Ascending aorta (tissue), 2 donors: ENCODE results near the gene ATP6V1E1. TPM values are rescaled to one million over a fixed set of nuclear protein-coding genes. Genes with fewer than 3 reads are reported as not detected.
"Not testable (repeated sequence)": the region's sequence is repeated elsewhere in the genome, so short reads cannot be mapped to it uniquely, and the experiment has no call there.

Experiments used
- DNase-seq, 2 donors: peaks; one replicate each; pipeline ENCODE4 v3.0.0-alpha.2; 2019; ENCODE audit warnings: low spot score in 2 of 2
- H3K27ac ChIP-seq, 2 donors: fragments of 200-600 bp; sonication (generic); one replicate each; pipeline ENCODE4 v1.5.1; 2016 to 2017; ENCODE audit warnings: mild to moderate bottlenecking in 1 of 2
- H3K27me3 ChIP-seq: fragments of 200-600 bp; sonication (generic); one replicate; pipeline ENCODE4 v1.5.1; 2017
- H3K36me3 ChIP-seq, 2 donors: fragments of 200-600 bp; sonication (generic); one replicate each; pipeline ENCODE4 v1.5.1; 2016
- H3K4me1 ChIP-seq, 2 donors: fragments of 200-600 bp; sonication (generic); one replicate each; pipeline ENCODE4 v1.5.1; 2016 to 2017; ENCODE audit warnings: mild to moderate bottlenecking in 1 of 2
- H3K4me3 ChIP-seq, 2 donors: fragments of 200-600 bp; sonication (generic); one replicate each; pipeline ENCODE4 v1.5.1; 2016 to 2017; ENCODE audit warnings: mild to moderate bottlenecking in 1 of 2
- H3K9me3 ChIP-seq, 2 donors: fragments of 200-600 bp; sonication (generic); one replicate each; pipeline ENCODE4 v1.5.1; 2016
- intact Hi-C: fragments of 100-400 bp; cut with DNase I; formaldehyde crosslinking; loops from one replicate; pipeline ENCODE4 v1.15.1; 2023
- total RNA-seq: library from RNA; depleted of rRNA; stranded (reverse); fragments of >200 nt; gene quantifications from one replicate; pipeline ENCODE4 v1.1.0, GENCODE V29; 2016
- TF ChIP-seq, protein P1 (sequence below), 3 experiments: fragments of 200-600 bp in 2 of 3; fragments of 450-650 bp in 1 of 3; sonication (generic) in 2 of 3; IDR thresholded peaks; one replicate each; pipeline ENCODE4 v1.5.1; 2016 to 2019; ENCODE audit warnings: antibody characterized with exemption in 3 of 3, mild to moderate bottlenecking in 1 of 3, moderate library complexity in 1 of 3

The ATP6V1E1 gene
- total RNA-seq, 1 donor from 2014 or later, result 94.6 TPM

DNA sequence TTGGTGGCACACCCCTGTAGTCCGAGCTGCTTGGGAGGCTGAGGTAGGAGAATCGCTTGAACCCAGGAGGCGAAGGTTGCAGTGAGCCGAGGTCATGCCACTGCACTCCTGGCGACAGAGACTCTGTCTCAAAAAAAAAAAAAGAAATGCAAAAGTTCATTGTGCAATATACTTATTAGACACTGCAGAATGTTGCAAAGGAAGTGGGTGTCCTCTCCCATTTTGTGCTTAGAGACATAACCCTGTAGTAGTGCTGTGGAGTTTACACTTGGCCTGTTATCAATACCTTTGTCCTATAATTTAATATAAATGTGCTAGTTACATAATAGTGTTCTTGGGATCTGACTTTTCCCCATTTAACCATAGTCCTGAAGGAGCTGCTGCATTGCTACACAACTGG lies 19.4 kb upstream of the ATP6V1E1 start:
- H3K4me3 ChIP-seq, result no peak overlapping the region
- no peak for DNase-seq
- no peaks in the 10 kb centered on the region for H3K27me3 ChIP-seq
- no peaks in the 10 kb centered on the region for H3K4me1 ChIP-seq
- H3K36me3 ChIP-seq, result peaks cover 0 to 4% of the 10 kb centered on the region in 2 donors
- H3K27ac ChIP-seq, result no peak overlapping the region
- intact Hi-C loops, result no loop called here
- H3K9me3 ChIP-seq, result no peaks in the 10 kb centered on the region
- TF ChIP-seq, protein P1, sequence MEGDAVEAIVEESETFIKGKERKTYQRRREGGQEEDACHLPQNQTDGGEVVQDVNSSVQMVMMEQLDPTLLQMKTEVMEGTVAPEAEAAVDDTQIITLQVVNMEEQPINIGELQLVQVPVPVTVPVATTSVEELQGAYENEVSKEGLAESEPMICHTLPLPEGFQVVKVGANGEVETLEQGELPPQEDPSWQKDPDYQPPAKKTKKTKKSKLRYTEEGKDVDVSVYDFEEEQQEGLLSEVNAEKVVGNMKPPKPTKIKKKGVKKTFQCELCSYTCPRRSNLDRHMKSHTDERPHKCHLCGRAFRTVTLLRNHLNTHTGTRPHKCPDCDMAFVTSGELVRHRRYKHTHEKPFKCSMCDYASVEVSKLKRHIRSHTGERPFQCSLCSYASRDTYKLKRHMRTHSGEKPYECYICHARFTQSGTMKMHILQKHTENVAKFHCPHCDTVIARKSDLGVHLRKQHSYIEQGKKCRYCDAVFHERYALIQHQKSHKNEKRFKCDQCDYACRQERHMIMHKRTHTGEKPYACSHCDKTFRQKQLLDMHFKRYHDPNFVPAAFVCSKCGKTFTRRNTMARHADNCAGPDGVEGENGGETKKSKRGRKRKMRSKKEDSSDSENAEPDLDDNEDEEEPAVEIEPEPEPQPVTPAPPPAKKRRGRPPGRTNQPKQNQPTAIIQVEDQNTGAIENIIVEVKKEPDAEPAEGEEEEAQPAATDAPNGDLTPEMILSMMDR (IDR thresholded peaks at IDR 0.05), result no peak

DNA sequence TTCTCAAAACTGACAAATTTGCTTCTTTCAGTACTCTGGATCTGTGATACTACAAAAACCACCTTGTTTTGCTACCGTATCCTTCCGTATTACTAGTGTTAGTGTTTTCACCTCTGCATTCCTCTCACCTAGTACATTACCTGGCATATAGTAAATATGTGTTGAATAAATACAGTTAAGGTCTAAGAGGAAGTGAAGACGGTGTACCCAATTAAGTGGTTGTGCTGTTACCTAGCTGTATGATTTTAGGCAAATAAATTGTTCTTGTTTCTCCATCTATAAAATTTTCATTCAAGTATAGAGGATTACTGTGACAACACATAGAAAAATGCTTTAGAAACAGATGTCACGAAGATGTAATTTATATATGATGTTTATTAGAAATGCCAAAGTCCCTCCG lies 18.9 kb upstream of the ATP6V1E1 start:
- intact Hi-C loops, result no loop called here
- TF ChIP-seq, protein P1 (IDR thresholded peaks at IDR 0.05), result no peak
- Histone ChIP-seq H3K4me1 (no peaks in the 10 kb centered on the region), H3K27me3 (no peaks in the 10 kb centered on the region), H3K27ac (no peak overlapping the region), H3K4me3 (no peak overlapping the region), H3K36me3 (peaks cover 0 to 4% of the 10 kb centered on the region in 2 donors), H3K9me3 (no peaks in the 10 kb centered on the region)
- DNase-seq, result no peak

DNA sequence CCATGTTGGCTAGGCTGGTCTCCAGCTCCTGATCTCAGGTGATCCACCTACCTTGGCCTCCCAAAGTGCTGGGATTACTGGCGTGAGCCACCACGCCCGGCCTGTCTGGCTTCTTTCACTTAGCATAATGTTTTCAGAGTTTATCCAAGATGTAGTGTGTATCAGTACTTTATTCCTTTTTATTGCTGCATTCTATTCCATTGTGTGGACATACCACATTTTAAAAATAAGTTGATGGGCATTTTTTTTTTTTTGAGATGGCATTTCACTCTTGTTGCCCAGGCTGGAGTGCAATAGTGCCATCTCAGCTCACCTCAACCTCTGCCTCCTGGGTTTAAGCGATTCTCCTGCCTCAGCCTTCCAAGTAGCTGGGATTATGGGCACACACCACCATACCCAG lies 13.8 kb upstream of the ATP6V1E1 start:
- peaks cover 5 to 10% of the 10 kb centered on the region in 2 donors for H3K4me1 ChIP-seq
- intact Hi-C loops, H3K4me3 ChIP-seq, H3K9me3 ChIP-seq, DNase-seq, H3K27me3 ChIP-seq, H3K36me3 ChIP-seq, H3K27ac ChIP-seq: not testable (repeated sequence)

DNA sequence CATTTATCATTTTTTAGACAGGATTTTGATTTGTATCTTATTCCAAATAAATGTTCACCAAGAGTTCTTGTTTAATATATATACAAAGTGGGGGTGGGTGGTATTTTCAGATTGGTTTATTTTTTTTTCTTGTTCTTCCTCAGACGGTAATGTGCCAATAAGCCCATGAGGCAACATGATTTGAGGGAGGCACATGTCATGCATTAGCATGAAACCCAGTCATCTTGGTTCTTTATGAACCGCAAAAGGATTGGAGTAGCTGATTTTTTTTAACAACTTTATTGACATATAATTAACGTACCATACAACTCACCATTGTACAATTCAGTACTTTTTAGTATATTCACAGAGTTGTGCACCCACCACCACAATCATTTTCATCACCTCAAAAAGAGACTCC lies 12.7 kb upstream of the ATP6V1E1 start:
- H3K4me1 ChIP-seq, result peaks cover 5 to 11% of the 10 kb centered on the region in 2 donors
- TF ChIP-seq, protein P1 (IDR thresholded peaks at IDR 0.05), result no peak
- no peak overlapping the region for H3K27ac ChIP-seq
- no peaks in the 10 kb centered on the region for H3K27me3 ChIP-seq
- H3K4me3 ChIP-seq, result no peak overlapping the region
- intact Hi-C loops, result no loop called here
- H3K9me3 ChIP-seq, result no peaks in the 10 kb centered on the region
- no peaks in the 10 kb centered on the region for H3K36me3 ChIP-seq
- no peak for DNase-seq

DNA sequence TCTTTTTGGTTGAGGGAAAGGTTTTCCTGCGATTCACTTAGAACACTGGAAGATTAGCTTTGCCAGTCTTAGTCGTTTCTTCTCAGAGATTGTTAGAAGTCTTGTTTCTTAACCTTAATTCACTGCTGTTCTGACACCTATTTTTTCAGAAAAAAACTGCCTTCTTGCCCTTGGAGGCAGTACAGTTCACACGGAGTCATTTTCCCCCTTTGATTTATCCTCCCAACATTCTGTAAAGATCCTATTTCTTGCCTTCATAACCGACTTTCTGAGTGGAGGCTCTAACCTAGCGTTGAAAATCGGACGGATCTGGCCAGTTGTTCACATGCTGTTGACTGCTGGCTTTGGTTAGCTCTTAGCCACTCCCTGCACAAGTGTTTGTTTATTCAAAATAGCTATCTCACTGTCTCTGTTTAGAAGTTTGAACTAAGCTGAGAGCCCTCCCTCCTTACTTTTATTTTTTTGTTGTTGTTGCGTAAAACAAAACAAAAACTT lies 10.7 kb upstream of the ATP6V1E1 start:
- intact Hi-C loops, result loop anchor here (2.0 to 5.0 kb wide), 5 partner anchors 68 to 554 kb away; partner anchors contain the start of genes HDHD5, IL17RA and PEX26
- no peaks in the 10 kb centered on the region for H3K9me3 ChIP-seq
- no peak for DNase-seq
- H3K4me3 ChIP-seq, result peak overlapping the region; percentile 70 to 91
- no peaks in the 10 kb centered on the region for H3K27me3 ChIP-seq
- H3K36me3 ChIP-seq, result no peaks in the 10 kb centered on the region
- peaks cover 5 to 11% of the 10 kb centered on the region in 2 donors for H3K4me1 ChIP-seq
- H3K27ac ChIP-seq, result peak overlapping the region; percentile 96 to 100
- TF ChIP-seq, protein P1 (IDR thresholded peaks at IDR 0.05), result no peak

DNA sequence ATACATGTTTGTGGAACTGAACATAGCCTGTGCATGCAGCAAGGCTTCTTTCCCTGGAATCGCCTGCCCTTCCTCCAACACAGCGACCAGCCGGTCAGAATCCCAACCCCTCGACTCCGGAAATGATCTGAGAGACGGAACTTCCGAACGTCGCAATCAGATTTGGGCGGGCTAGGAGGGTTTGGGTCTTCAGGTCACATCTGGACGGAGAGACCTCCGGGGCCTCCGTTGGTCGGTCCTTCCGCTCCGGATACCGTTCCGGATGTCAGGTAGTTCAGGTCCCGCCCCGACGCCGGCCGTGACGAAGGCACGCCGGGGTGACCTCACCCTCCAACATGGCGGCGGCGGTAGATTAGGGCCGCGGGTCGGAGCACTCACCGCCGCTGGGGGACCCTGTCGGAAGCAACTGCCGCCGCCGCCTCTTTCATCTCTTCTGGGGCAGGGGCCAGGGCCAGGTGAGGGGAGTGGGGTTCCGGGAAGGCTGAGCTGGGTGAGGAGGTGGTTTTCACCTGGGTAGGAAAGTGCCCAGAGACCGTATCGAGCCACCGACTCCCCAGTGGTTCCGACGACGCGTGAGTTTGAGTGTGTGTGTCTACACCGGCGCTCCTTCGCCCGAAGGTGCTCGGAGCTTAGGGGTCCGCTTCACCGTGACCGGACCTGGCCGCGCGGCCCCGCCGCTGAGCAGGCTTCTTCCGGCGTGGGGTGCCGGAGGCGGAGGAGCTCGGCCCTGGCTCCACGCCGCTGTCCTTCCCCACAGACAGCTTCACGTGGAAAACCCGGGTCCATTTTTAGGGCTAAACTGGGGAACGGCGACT lies 10.1 kb upstream of the ATP6V1E1 start, which contains the start of gene BCL2L13:
Gene BCL2L13, plus strand, starts transcription at position 326 of the 815 bp plus-strand sequence. CDS start 16,955 bp downstream, outside the sequence.
- Histone ChIP-seq H3K27me3 (no peaks in the 10 kb centered on the region), H3K36me3 (no peaks in the 10 kb centered on the region)
- intact Hi-C loops, result loop anchor here (1.0 to 5.0 kb wide), 6 partner anchors 10 to 554 kb away; partner anchors contain the start of genes ATP6V1E1, HDHD5, IL17RA and PEX26

More for the DNA sequence above, 10.1 kb upstream of the ATP6V1E1 start, which contains the start of gene BCL2L13:
- Histone ChIP-seq H3K4me3 (peak within 1 kb of the TSS; percentile 70 to 91), H3K4me1 (peaks cover 5 to 11% of the 10 kb centered on the region in 2 donors), H3K27ac (peak within 1 kb of the TSS; percentile 96 to 100), H3K9me3 (no peaks in the 10 kb centered on the region)
- DNase-seq, result peak; percentile 71 to 96
- TF ChIP-seq, protein P1 (IDR thresholded peaks at IDR 0.05), result no peak
